ENCODE measurements around the gene EZH2.

Gene EZH2

DNA sequence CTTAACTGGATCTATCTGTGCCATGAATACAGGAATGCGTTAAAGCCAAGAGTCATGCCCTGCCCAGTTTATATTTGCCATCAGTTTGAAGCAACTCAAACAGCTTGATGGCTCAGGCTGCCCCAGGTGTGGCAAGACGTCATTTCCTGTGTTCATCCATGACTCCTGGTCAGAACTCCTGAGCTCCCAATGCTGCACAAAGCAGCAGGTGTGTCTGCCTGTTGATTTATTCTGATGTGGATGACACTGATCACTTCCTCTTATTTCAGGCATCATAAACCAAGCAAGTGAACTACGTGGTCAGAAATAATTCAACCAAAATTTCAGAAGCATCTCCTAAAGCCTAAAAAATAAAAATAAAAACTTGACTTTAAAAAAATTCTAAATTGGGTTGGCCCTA is 68.5 kb downstream of the EZH2 start:
- no peak overlapping the region for H3K23ac ChIP-seq (ENCODE audit: low read depth, low read length, poor library complexity)
- no peak for DNase-seq (ENCODE audit: low spot score)
- H2BK15ac ChIP-seq (ENCODE audit: low read length), result no peak overlapping the region
- H3K9ac ChIP-seq (ENCODE audit: low read depth, low read length, poor library complexity), result no peak overlapping the region
- H3K18ac ChIP-seq (ENCODE audit: low read length), result no peak overlapping the region
- H2AK5ac ChIP-seq (ENCODE audit: low read depth, low read length), result no peak overlapping the region
- WGBS, 2 donors (ENCODE audit: extremely low coverage in 2 of 2, insufficient read length in 2 of 2, insufficient replicate concordance in 1 of 2), result no CpG with 5 or more reads among the region's 3 CpGs
- H3K27me3 ChIP-seq (ENCODE audit: control insufficient read depth in 3 of 3, insufficient read depth in 3 of 3, low read depth in 1 of 3, low read length in 3 of 3), result no peaks in the 10 kb centered on the region
- H3K4me3 ChIP-seq (ENCODE audit: low read length in 2 of 2), result no peak overlapping the region
- H3K27ac ChIP-seq (replicated peaks; ENCODE audit: low read length), result no peak overlapping the region
- H4K8ac ChIP-seq (ENCODE audit: low read depth, low read length), result no peak overlapping the region
- H3K36me3 ChIP-seq (replicated peaks in 1 of 2; ENCODE audit: control insufficient read depth in 2 of 2, insufficient read depth in 2 of 2, low read length in 2 of 2), result peaks cover 25 to 100% of the 10 kb centered on the region in 2 donors
- H2BK120ac ChIP-seq (ENCODE audit: low read depth, low read length), result no peak overlapping the region
- H3K14ac ChIP-seq (ENCODE audit: low read length), result no peak overlapping the region
- no peak overlapping the region for H2AFZ ChIP-seq (ENCODE audit: low read length)
- no peak overlapping the region for H2BK5ac ChIP-seq (ENCODE audit: low read length)
- no peak overlapping the region for H2BK12ac ChIP-seq (ENCODE audit: low read length)
- H3K79me1 ChIP-seq (ENCODE audit: low read depth, low read length), result peaks cover 2% of the 10 kb centered on the region
- no peak overlapping the region for H3K4me2 ChIP-seq (ENCODE audit: insufficient read depth, low read length, poor library complexity, severe bottlenecking)
- H4K91ac ChIP-seq (ENCODE audit: low read depth, low read length, poor library complexity), result no peak overlapping the region
- no peaks in the 10 kb centered on the region for H3K4me1 ChIP-seq (ENCODE audit: control insufficient read depth in 2 of 2, insufficient read depth in 1 of 2, low read depth in 1 of 2, low read length in 2 of 2)
- no peaks in the 10 kb centered on the region for H3K9me3 ChIP-seq (replicated peaks in 1 of 2; ENCODE audit: control insufficient read depth in 2 of 2, insufficient read depth in 1 of 2, low read depth in 1 of 2, low read length in 2 of 2)
- H3K4ac ChIP-seq (ENCODE audit: low read length), result no peak overlapping the region

DNA sequence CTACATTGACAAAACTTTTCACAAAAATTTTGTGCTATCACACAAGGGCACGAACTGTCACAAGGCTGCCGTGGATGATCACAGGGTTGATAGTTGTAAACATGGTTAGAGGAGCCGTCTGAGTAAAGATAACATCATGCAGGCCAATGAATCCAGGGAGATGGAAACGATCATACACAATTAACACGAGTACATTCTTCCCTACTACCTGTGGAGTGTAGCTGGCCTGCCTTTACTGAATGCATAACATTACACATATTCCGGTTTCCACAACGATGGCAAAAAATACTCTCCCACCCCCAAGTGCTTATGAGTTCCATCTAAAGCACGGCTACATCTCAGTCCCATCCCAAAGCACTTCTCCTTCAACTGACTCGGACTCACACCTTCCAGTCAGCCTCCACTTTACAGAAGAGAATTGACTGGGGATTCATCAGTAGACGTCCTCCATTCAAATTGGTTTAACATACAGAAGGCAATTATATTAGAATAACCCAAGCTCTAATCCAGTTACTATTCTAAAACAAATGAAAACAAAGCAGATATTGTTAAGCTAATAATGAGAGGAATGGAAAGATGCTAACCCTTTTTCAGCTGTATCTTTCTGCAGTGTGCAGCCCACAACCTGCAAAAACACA is 69.0 kb downstream of the EZH2 start:
- Histone ChIP-seq H2AK5ac (ENCODE audit: low read depth, low read length) (no peak overlapping the region), H2BK15ac (ENCODE audit: low read length) (no peak overlapping the region), H4K91ac (ENCODE audit: low read depth, low read length, poor library complexity) (no peak overlapping the region), H2BK120ac (ENCODE audit: low read depth, low read length) (no peak overlapping the region), H3K79me1 (ENCODE audit: low read depth, low read length) (peaks cover 2% of the 10 kb centered on the region), H2BK5ac (ENCODE audit: low read length) (no peak overlapping the region), H3K4me2 (ENCODE audit: insufficient read depth, low read length, poor library complexity, severe bottlenecking) (no peak overlapping the region), H3K9ac (ENCODE audit: low read depth, low read length, poor library complexity) (no peak overlapping the region), H2AFZ (ENCODE audit: low read length) (no peak overlapping the region), H4K8ac (ENCODE audit: low read depth, low read length) (no peak overlapping the region), H2BK12ac (ENCODE audit: low read length) (no peak overlapping the region), H3K4ac (ENCODE audit: low read length) (no peak overlapping the region), H3K23ac (ENCODE audit: low read depth, low read length, poor library complexity) (no peak overlapping the region), H3K4me3 (ENCODE audit: low read length in 2 of 2) (no peak overlapping the region), H3K27me3 (ENCODE audit: control insufficient read depth in 3 of 3, insufficient read depth in 3 of 3, low read depth in 1 of 3, low read length in 3 of 3) (no peaks in the 10 kb centered on the region), H3K9me3 (replicated peaks in 1 of 2; ENCODE audit: control insufficient read depth in 2 of 2, insufficient read depth in 1 of 2, low read depth in 1 of 2, low read length in 2 of 2) (no peaks in the 10 kb centered on the region), H3K18ac (ENCODE audit: low read length) (no peak overlapping the region), H3K36me3 (replicated peaks in 1 of 2; ENCODE audit: control insufficient read depth in 2 of 2, insufficient read depth in 2 of 2, low read length in 2 of 2) (peaks cover 26 to 100% of the 10 kb centered on the region in 2 donors), H3K4me1 (ENCODE audit: control insufficient read depth in 2 of 2, insufficient read depth in 1 of 2, low read depth in 1 of 2, low read length in 2 of 2) (peaks cover 0 to 1% of the 10 kb centered on the region in 2 donors), H3K27ac (replicated peaks; ENCODE audit: low read length) (no peak overlapping the region), H3K14ac (ENCODE audit: low read length) (no peak overlapping the region)
- DNase-seq (ENCODE audit: low spot score), result no peak
- WGBS, 2 donors (ENCODE audit: extremely low coverage in 2 of 2, insufficient read length in 2 of 2, insufficient replicate concordance in 1 of 2), result no CpG with 5 or more reads among the region's 10 CpGs

DNA sequence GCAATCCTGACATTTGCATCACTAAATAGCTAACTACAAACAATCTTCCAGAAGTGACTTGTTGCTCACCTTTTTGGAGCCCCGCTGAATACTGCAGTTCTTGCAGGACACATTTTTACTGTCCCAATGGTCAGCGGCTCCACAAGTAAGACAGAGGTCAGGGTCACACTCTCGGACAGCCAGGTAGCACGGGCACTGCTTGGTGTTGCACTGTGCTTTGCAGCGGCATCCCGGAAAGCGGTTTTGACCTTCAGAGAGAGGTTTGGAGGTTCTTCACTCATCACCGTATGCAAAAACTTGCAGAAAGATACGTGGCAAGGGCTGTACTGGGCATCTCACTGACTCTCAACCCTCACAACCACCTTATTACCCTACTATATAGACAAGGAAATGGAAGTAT is 70.2 kb downstream of the EZH2 start:
- Histone ChIP-seq H2BK15ac (ENCODE audit: low read length) (no peak overlapping the region), H3K4me2 (ENCODE audit: insufficient read depth, low read length, poor library complexity, severe bottlenecking) (no peak overlapping the region), H3K4me1 (ENCODE audit: control insufficient read depth in 2 of 2, insufficient read depth in 1 of 2, low read depth in 1 of 2, low read length in 2 of 2) (peaks cover 0 to 5% of the 10 kb centered on the region in 2 donors), H3K4me3 (ENCODE audit: low read length in 2 of 2) (no peak overlapping the region), H3K27me3 (ENCODE audit: control insufficient read depth in 3 of 3, insufficient read depth in 3 of 3, low read depth in 1 of 3, low read length in 3 of 3) (no peaks in the 10 kb centered on the region), H3K9ac (ENCODE audit: low read depth, low read length, poor library complexity) (no peak overlapping the region), H3K9me3 (replicated peaks in 1 of 2; ENCODE audit: control insufficient read depth in 2 of 2, insufficient read depth in 1 of 2, low read depth in 1 of 2, low read length in 2 of 2) (no peaks in the 10 kb centered on the region), H4K8ac (ENCODE audit: low read depth, low read length) (no peak overlapping the region), H2BK12ac (ENCODE audit: low read length) (no peak overlapping the region), H3K4ac (ENCODE audit: low read length) (no peak overlapping the region), H3K79me1 (ENCODE audit: low read depth, low read length) (peaks cover 2% of the 10 kb centered on the region), H2BK5ac (ENCODE audit: low read length) (no peak overlapping the region), H3K23ac (ENCODE audit: low read depth, low read length, poor library complexity) (no peak overlapping the region), H4K91ac (ENCODE audit: low read depth, low read length, poor library complexity) (no peak overlapping the region), H3K14ac (ENCODE audit: low read length) (no peak overlapping the region), H3K36me3 (replicated peaks in 1 of 2; ENCODE audit: control insufficient read depth in 2 of 2, insufficient read depth in 2 of 2, low read length in 2 of 2) (peaks cover 33 to 100% of the 10 kb centered on the region in 2 donors), H2BK120ac (ENCODE audit: low read depth, low read length) (no peak overlapping the region), H2AK5ac (ENCODE audit: low read depth, low read length) (no peak overlapping the region), H3K27ac (replicated peaks; ENCODE audit: low read length) (no peak overlapping the region), H3K18ac (ENCODE audit: low read length) (no peak overlapping the region), H2AFZ (ENCODE audit: low read length) (no peak overlapping the region)
- DNase-seq (ENCODE audit: low spot score), result no peak
- WGBS, 2 donors (ENCODE audit: extremely low coverage in 2 of 2, insufficient read length in 2 of 2, insufficient replicate concordance in 1 of 2), result no CpG with 5 or more reads among the region's 9 CpGs

DNA sequence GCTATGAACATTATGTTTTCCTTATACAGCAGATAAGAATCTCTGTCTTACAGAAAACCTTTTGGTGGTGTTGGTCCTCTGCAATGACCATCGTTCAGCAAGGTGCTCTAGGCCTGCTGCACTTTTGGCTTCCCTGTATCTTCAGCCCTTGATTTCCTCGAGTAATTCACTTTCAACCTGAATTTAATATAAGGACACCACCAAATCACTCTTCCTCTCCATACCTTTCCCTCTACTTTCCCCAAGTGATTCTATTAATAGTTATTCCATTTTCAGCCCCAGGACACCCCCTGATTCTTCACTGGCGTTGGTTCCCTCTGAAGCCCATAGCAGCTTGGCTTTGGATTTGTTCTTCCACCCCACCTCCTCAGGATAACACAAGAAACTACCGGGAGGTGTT is 72.2 kb downstream of the EZH2 start:
- Histone ChIP-seq H3K9me3 (replicated peaks in 1 of 2; ENCODE audit: control insufficient read depth in 2 of 2, insufficient read depth in 1 of 2, low read depth in 1 of 2, low read length in 2 of 2) (no peaks in the 10 kb centered on the region), H3K4me2 (ENCODE audit: insufficient read depth, low read length, poor library complexity, severe bottlenecking) (no peak overlapping the region), H3K18ac (ENCODE audit: low read length) (no peak overlapping the region), H3K4me3 (ENCODE audit: low read length in 2 of 2) (no peak overlapping the region), H2BK15ac (ENCODE audit: low read length) (no peak overlapping the region), H2AFZ (ENCODE audit: low read length) (no peak overlapping the region), H3K4me1 (ENCODE audit: control insufficient read depth in 2 of 2, insufficient read depth in 1 of 2, low read depth in 1 of 2, low read length in 2 of 2) (peaks cover 0 to 5% of the 10 kb centered on the region in 2 donors), H3K23ac (ENCODE audit: low read depth, low read length, poor library complexity) (no peak overlapping the region), H3K27me3 (ENCODE audit: control insufficient read depth in 3 of 3, insufficient read depth in 3 of 3, low read depth in 1 of 3, low read length in 3 of 3) (no peaks in the 10 kb centered on the region), H3K79me1 (ENCODE audit: low read depth, low read length) (no peaks in the 10 kb centered on the region), H3K9ac (ENCODE audit: low read depth, low read length, poor library complexity) (no peak overlapping the region), H2AK5ac (ENCODE audit: low read depth, low read length) (no peak overlapping the region), H3K14ac (ENCODE audit: low read length) (no peak overlapping the region), H4K91ac (ENCODE audit: low read depth, low read length, poor library complexity) (no peak overlapping the region), H4K8ac (ENCODE audit: low read depth, low read length) (no peak overlapping the region), H3K36me3 (replicated peaks in 1 of 2; ENCODE audit: control insufficient read depth in 2 of 2, insufficient read depth in 2 of 2, low read length in 2 of 2) (peaks cover 44 to 100% of the 10 kb centered on the region in 2 donors), H2BK5ac (ENCODE audit: low read length) (no peak overlapping the region), H3K4ac (ENCODE audit: low read length) (no peak overlapping the region), H3K27ac (replicated peaks; ENCODE audit: low read length) (no peak overlapping the region), H2BK12ac (ENCODE audit: low read length) (no peak overlapping the region), H2BK120ac (ENCODE audit: low read depth, low read length) (no peak overlapping the region)
- no peak for DNase-seq (ENCODE audit: low spot score)
- WGBS, 2 donors (ENCODE audit: extremely low coverage in 2 of 2, insufficient read length in 2 of 2, insufficient replicate concordance in 1 of 2), result no CpG with 5 or more reads among the region's 4 CpGs

Data from neuronal stem cell (in vitro differentiated cells).